H4 (cell line): ENCODE results near the gene CERS4. TPM values are rescaled to one million over a fixed set of nuclear protein-coding genes. Genes with fewer than 3 reads are reported as not detected.
"Not testable (repeated sequence)": the region's sequence is repeated elsewhere in the genome, so short reads cannot be mapped to it uniquely, and the experiment has no call there.

ENCODE experiments used
- DNase-seq: peaks from one replicate; pipeline ENCODE4 v3.0.0-alpha.2; 2015; ENCODE audit warnings: low spot score
- total RNA-seq: library from RNA; depleted of rRNA; stranded (reverse); fragments of >200 nt; shearing (Covaris generic); gene quantifications from 2 replicates; pipeline ENCODE4 v1.2.3, GENCODE V29; 2014; rRNA removed

CERS4 gene
- total RNA-seq = 12.7 and 13.9 TPM in 2 replicates

- no peak for DNase-seq
These were observed at the start of gene CERS4 for GRCh38 chr19:8208922-8209461. Gene CERS4, plus strand, starts transcription at chr19:8209370. Its CDS starts 41,707 bp downstream, at chr19:8251077.

GRCh38 chr19:8161135-8161646 lies 48.0 kb upstream of the CERS4 start:
- DNase-seq = peak; percentile 41

GRCh38 chr19:8163759-8164158 lies 45.4 kb upstream of the CERS4 start:
- DNase-seq = no peak

GRCh38 chr19:8167985-8168384 lies 41.2 kb upstream of the CERS4 start:
- DNase-seq = no peak

GRCh38 chr19:8168537-8168936 lies 40.6 kb upstream of the CERS4 start:
- DNase-seq = no peak

- DNase-seq = peak; percentile 52
These were observed 34.5 kb upstream of the CERS4 start for GRCh38 chr19:8174706-8175105.

- DNase-seq = no peak
These were observed 29.2 kb upstream of the CERS4 start for GRCh38 chr19:8180018-8180417.

GRCh38 chr19:8184274-8184673 lies 24.9 kb upstream of the CERS4 start:
- DNase-seq = no peak

- DNase-seq = peak; percentile 46
These were observed 23.7 kb upstream of the CERS4 start for GRCh38 chr19:8185343-8186068.

- DNase-seq = no peak
These were observed 16.8 kb upstream of the CERS4 start for GRCh38 chr19:8192221-8192820.

- DNase-seq = no peak
These were observed 14.5 kb upstream of the CERS4 start for GRCh38 chr19:8194528-8195267.

- no peak for DNase-seq
These were observed 12.8 kb upstream of the CERS4 start for GRCh38 chr19:8196271-8196927.

- not testable (repeated sequence) for DNase-seq
These were observed 5.7 kb upstream of the CERS4 start for GRCh38 chr19:8203288-8204120.

GRCh38 chr19:8204961-8205360 lies 4.2 kb upstream of the CERS4 start:
- no peak for DNase-seq

- DNase-seq = no peak
These were observed 2.8 kb upstream of the CERS4 start for GRCh38 chr19:8206147-8207087.

- DNase-seq = not testable (repeated sequence)
These were observed 1.8 kb upstream of the CERS4 start for GRCh38 chr19:8207326-8207725.

- DNase-seq = no peak
These were observed 850 bp upstream of the CERS4 start for GRCh38 chr19:8208119-8208921.

GRCh38 chr19:8209462-8210378 lies 550 bp downstream of the CERS4 start:
- no peak for DNase-seq
